ENCODE measurements around the gene PGPEP1. TPM values are rescaled to one million over a fixed set of nuclear protein-coding genes. Genes with fewer than 3 reads are reported as not detected.

The PGPEP1 gene
- total and polyA plus RNA-seq, 4 donors = 16.2 to 33.5 (median 24.9) TPM

DNA sequence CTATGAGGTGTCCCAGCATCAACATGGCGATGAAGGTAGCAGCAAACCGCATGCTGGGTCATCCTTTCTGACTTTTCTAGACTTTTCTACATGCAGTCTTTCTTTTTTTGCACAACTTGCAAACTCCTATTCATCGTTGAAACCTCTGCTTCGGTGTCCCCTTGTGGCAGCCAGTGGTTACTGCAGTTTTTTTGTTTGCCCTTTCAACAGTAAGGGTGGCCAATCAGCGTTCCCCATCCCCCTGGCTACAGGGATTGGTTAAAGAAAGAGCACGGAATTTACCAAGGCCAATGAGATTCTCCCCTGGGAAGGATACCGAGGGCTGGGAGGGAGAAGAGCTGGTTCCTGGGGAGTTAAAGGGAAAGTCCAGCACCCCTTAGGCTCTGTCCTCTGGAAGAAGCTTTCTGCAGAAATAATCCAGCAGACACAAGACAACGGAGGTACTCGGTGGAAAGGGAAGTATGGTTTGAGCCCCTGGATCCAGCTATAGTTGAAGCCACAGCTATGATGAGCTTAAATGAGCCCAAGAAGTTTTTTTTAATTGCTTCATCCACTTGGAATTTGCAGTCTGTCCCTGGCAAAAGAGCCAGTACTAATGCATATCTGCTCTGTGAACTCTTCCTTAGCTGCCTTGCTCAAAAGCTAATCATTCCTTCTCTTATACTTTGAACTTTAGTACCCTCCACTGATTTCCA is 11.9 kb upstream of the PGPEP1 start:
- H3K4me3 ChIP-seq (ENCODE audit: low read depth, low read length) = peak overlapping the region; percentile 43
- H3K27me3 ChIP-seq (ENCODE audit: control insufficient read depth, insufficient read depth, low read length) = no peaks in the 10 kb centered on the region
- H3K27ac ChIP-seq (ENCODE audit: low read depth, low read length) = peak overlapping the region; percentile 93
- H3K4me1 ChIP-seq (ENCODE audit: control insufficient read depth, insufficient read depth, low read length) = peaks cover 13% of the 10 kb centered on the region
- peak; percentile 90 to 99 (median 94) for DNase-seq (ENCODE audit: low read depth in 4 of 6, low spot score in 6 of 6)
- 10% methylated on average over 7 of the region's 9 CpGs for WGBS (ENCODE audit: insufficient coverage)
- H3K36me3 ChIP-seq (ENCODE audit: control insufficient read depth, insufficient read depth, low read length) = no peaks in the 10 kb centered on the region
- no peaks in the 10 kb centered on the region for H3K9me3 ChIP-seq (ENCODE audit: control insufficient read depth, insufficient read depth, low read length)

DNA sequence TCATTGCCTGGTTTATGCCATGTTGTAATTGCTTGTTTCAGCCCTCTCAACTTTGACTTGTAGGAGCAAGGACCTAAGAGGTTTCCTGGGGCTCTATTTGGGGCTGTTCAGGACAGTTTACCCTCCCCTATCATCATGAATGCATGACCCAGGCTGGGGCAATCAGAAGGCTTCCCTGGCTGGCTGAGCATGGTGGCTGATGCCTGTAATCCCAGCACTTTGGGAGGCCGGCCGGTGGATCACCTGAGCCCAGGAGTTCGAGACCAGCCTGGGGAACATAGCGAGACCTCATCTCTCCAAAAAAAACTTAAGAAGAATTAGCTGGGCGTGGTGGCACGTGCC is 11.4 kb upstream of the PGPEP1 start:
- Histone ChIP-seq H3K27ac (ENCODE audit: low read depth, low read length) (peak overlapping the region; percentile 93), H3K4me3 (ENCODE audit: low read depth, low read length) (peak overlapping the region; percentile 43), H3K4me1 (ENCODE audit: control insufficient read depth, insufficient read depth, low read length) (peaks cover 8% of the 10 kb centered on the region), H3K36me3 (ENCODE audit: control insufficient read depth, insufficient read depth, low read length) (no peaks in the 10 kb centered on the region), H3K9me3 (ENCODE audit: control insufficient read depth, insufficient read depth, low read length) (no peaks in the 10 kb centered on the region), H3K27me3 (ENCODE audit: control insufficient read depth, insufficient read depth, low read length) (no peaks in the 10 kb centered on the region)
- DNase-seq (ENCODE audit: low read depth in 4 of 6, low spot score in 6 of 6) = no peak
- WGBS (ENCODE audit: insufficient coverage) = 92% methylated on average over 2 of the region's 6 CpGs

DNA sequence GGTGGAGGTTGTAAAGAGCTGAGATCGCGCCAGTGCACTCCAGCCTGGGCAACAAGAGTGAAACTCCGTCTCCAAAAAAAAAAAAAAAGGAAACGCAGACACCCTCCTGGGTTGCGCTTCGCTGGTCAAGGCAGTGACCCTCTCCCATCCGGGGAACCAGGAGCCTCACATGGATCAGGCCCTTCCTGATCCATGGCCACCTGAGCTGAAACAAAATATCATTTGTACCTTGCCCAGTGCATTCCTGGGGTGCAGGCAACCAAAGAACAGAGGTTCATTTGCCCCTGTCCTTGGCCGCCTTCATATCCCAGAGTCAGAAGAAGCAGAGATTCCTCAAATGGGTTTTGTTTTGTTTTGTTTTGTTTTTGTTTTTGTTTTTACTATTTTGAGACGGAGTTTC is 9.5 kb upstream of the PGPEP1 start:
- Histone ChIP-seq H3K4me3 (ENCODE audit: low read depth, low read length) (no peak overlapping the region), H3K9me3 (ENCODE audit: control insufficient read depth, insufficient read depth, low read length) (no peaks in the 10 kb centered on the region), H3K4me1 (ENCODE audit: control insufficient read depth, insufficient read depth, low read length) (peaks cover 4% of the 10 kb centered on the region), H3K27ac (ENCODE audit: low read depth, low read length) (no peak overlapping the region), H3K36me3 (ENCODE audit: control insufficient read depth, insufficient read depth, low read length) (no peaks in the 10 kb centered on the region), H3K27me3 (ENCODE audit: control insufficient read depth, insufficient read depth, low read length) (no peaks in the 10 kb centered on the region)
- DNase-seq (ENCODE audit: low read depth in 4 of 6, low spot score in 6 of 6) = no peak
- WGBS (ENCODE audit: insufficient coverage) = 72% methylated on average over 7 of the region's 9 CpGs

DNA sequence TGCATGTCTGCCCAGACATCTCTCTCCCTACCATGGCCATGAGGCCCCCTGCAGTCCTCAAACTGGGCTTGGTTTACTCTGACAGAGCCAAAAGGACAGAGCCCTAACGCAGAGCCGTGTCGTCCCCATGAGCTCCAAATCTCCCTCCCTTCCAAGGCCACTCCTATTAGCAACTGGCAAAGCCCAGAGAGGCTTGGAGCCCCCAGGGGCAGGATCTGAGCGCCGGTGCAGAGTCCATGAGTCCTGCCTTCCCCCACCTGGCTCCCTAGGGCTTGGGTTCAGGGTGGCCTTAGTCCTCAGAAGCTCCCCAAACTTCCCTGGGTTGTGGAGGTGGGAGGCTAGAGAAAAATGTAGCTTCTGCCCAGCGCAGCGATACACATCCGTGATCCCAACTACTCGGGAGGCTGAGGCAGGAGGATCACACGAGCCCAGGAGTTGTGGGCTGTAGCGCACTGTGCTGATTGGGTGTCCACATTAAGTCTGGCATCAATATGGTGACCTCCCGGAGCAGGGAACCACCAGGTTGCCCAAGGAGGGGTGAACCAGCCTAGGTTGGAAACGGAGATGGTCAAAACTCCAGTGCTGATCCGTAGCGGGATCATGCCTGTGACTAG is 7.4 kb upstream of the PGPEP1 start:
- WGBS (ENCODE audit: insufficient coverage) = 81% methylated on average over 13 of the region's 15 CpGs
- Histone ChIP-seq H3K36me3 (ENCODE audit: control insufficient read depth, insufficient read depth, low read length) (no peaks in the 10 kb centered on the region), H3K4me1 (ENCODE audit: control insufficient read depth, insufficient read depth, low read length) (peaks cover 4% of the 10 kb centered on the region), H3K4me3 (ENCODE audit: low read depth, low read length) (no peak overlapping the region), H3K27me3 (ENCODE audit: control insufficient read depth, insufficient read depth, low read length) (no peaks in the 10 kb centered on the region), H3K9me3 (ENCODE audit: control insufficient read depth, insufficient read depth, low read length) (no peaks in the 10 kb centered on the region), H3K27ac (ENCODE audit: low read depth, low read length) (no peak overlapping the region)
- no peak for DNase-seq (ENCODE audit: low read depth in 4 of 6, low spot score in 6 of 6)

DNA sequence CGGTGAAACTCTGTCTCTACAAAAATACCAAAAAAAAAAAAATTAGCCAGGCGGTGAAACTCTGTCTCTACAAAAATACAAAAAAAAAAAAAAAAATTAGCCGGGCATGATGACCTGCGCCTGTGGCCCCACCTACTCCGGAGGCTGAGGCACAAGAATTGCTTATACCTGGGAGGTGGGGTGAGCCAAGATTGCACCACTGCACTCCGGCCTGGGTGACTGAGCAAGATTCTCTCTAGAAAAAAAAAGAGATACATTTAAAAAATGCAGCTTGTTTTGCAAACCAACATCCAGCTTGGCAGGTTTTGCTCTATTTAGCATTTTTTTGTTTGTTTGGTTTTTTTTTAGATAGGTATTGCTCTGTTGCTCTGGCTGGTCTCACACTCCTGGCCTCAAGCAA is 6.7 kb upstream of the PGPEP1 start:
- Histone ChIP-seq H3K4me3 (ENCODE audit: low read depth, low read length) (no peak overlapping the region), H3K9me3 (ENCODE audit: control insufficient read depth, insufficient read depth, low read length) (no peaks in the 10 kb centered on the region), H3K4me1 (ENCODE audit: control insufficient read depth, insufficient read depth, low read length) (peaks cover 4% of the 10 kb centered on the region), H3K27me3 (ENCODE audit: control insufficient read depth, insufficient read depth, low read length) (no peaks in the 10 kb centered on the region), H3K27ac (ENCODE audit: low read depth, low read length) (no peak overlapping the region), H3K36me3 (ENCODE audit: control insufficient read depth, insufficient read depth, low read length) (no peaks in the 10 kb centered on the region)
- no peak for DNase-seq (ENCODE audit: low read depth in 4 of 6, low spot score in 6 of 6)
- WGBS (ENCODE audit: insufficient coverage) = 80% methylated on average over 1 of the region's 6 CpGs

DNA sequence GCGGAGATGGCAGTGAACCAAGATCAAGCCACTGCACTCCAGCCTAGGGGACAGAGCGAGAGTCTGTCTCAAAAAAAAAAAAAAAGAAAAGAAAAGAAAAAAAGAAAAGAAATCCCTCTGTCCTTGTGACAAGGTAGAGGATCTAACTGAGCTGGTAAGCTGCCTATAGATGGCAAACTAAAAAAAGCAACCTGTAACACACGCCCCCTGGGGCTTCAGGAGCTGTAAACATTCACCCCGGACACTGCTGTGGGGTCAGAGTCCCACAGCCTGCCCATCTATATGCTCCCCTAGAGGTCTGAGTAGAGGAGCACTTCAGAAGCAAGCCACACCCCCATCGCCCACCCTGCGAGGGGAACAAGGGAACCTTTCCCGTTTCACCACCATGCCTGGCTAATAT is 4.3 kb upstream of the PGPEP1 start:
- 63% methylated on average over 3 of the region's 7 CpGs for WGBS (ENCODE audit: insufficient coverage)
- H3K4me1 ChIP-seq (ENCODE audit: control insufficient read depth, insufficient read depth, low read length) = peaks cover 10% of the 10 kb centered on the region
- H3K9me3 ChIP-seq (ENCODE audit: control insufficient read depth, insufficient read depth, low read length) = no peaks in the 10 kb centered on the region
- no peak for DNase-seq (ENCODE audit: low read depth in 4 of 6, low spot score in 6 of 6)
- no peaks in the 10 kb centered on the region for H3K27me3 ChIP-seq (ENCODE audit: control insufficient read depth, insufficient read depth, low read length)
- no peak overlapping the region for H3K4me3 ChIP-seq (ENCODE audit: low read depth, low read length)
- H3K36me3 ChIP-seq (ENCODE audit: control insufficient read depth, insufficient read depth, low read length) = no peaks in the 10 kb centered on the region
- H3K27ac ChIP-seq (ENCODE audit: low read depth, low read length) = no peak overlapping the region

DNA sequence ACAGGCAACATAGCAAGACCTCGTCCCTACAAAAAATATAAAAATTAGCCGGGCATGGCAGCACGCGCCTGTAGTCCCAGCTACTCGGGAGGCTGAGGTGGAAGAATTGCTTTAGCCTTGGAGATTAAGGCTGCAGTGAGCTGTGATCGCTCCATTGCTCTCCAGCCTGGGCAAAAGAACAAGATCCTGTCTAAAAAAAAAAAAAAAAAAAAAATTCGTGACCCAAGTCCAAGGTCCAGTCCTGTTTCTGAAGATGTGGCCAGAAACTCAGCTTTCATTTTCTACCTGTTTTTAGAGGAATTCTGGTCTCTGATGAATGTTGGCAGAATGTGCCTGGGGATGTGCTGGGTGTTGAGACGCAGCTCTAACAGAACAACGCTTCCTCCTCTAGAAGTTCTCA is 1.9 kb upstream of the PGPEP1 start:
- no peaks in the 10 kb centered on the region for H3K27me3 ChIP-seq (ENCODE audit: control insufficient read depth, insufficient read depth, low read length)
- no peak for DNase-seq (ENCODE audit: low read depth in 4 of 6, low spot score in 6 of 6)
- peaks cover 23% of the 10 kb centered on the region for H3K4me1 ChIP-seq (ENCODE audit: control insufficient read depth, insufficient read depth, low read length)
- no peak overlapping the region for H3K27ac ChIP-seq (ENCODE audit: low read depth, low read length)
- no peaks in the 10 kb centered on the region for H3K9me3 ChIP-seq (ENCODE audit: control insufficient read depth, insufficient read depth, low read length)
- H3K4me3 ChIP-seq (ENCODE audit: low read depth, low read length) = no peak overlapping the region
- WGBS (ENCODE audit: insufficient coverage) = no CpG with 5 or more reads among the region's 9 CpGs
- H3K36me3 ChIP-seq (ENCODE audit: control insufficient read depth, insufficient read depth, low read length) = peaks cover 9% of the 10 kb centered on the region

DNA sequence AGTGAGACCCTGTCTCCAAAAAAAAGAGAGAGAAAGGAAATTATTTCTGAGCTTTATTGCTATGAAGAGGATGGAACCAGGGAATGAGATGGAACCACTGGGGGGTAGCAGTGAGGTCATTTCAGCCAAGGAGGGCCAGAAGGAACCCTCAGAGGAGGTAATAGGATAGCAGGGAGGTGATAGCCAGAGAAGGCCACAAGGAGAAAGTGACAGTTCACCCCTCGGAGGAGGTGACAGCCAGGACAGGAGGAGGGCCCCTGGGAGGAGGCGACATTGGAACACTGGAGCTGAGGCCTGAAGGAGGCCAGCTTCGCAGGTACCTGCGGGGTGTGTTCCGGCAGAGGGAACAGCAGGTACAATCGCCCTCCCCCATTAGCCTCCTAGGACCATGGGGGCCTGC is 675 bp upstream of the PGPEP1 start:
- Histone ChIP-seq H3K27ac (ENCODE audit: low read depth, low read length) (no peak overlapping the region), H3K9me3 (ENCODE audit: control insufficient read depth, insufficient read depth, low read length) (no peaks in the 10 kb centered on the region), H3K27me3 (ENCODE audit: control insufficient read depth, insufficient read depth, low read length) (no peaks in the 10 kb centered on the region), H3K4me3 (ENCODE audit: low read depth, low read length) (peak overlapping the region; percentile 79), H3K4me1 (ENCODE audit: control insufficient read depth, insufficient read depth, low read length) (peaks cover 31% of the 10 kb centered on the region), H3K36me3 (ENCODE audit: control insufficient read depth, insufficient read depth, low read length) (peaks cover 9% of the 10 kb centered on the region)
- 48% methylated on average over 6 of the region's 6 CpGs for WGBS (ENCODE audit: insufficient coverage)
- DNase-seq (ENCODE audit: low read depth in 4 of 6, low spot score in 6 of 6) = no peak

DNA sequence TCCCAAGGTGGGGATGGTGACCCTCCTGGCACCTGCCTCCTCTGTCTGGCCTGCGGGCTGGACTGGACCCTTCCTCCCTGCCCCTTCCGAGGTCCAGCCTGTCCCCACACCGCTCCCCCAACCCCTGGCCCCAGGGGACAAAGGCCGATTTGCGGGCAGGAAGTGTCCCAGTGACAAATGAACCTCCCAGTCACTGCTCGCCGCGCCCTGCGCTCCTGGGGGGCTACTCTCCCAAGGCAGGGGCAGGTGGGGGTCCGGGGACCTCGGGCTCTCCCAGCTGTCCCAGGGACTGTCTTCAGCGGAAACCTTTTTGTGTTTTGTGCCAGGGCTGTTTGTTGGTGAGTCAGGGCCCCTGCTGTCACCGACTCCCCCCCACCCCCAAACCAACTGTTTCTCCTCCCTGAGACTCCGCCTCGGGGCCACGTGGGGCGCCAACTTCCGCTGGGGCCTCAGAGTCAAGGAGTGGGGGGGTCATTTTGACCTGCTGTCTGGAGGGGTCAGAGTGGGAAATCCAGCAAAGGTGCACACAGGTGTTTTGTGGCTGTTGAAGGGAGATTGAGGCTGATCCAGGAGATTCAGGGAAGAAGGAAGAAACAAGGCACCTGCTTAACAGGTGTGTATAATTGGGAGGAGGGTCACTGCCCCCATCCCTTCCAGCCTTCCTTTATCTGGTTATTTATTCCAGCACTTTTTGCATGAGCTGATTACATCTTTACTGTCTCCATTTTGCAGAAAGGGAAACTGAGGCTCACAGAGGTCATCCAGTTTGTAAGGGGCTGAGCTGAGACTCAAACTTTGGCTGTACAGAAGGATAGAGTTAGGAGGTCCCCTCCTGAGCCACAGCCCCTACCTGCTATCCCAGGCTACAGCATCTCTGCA is 831 bp downstream of the PGPEP1 start:
- WGBS (ENCODE audit: insufficient coverage) = 0% methylated on average over 10 of the region's 18 CpGs
- Histone ChIP-seq H3K36me3 (ENCODE audit: control insufficient read depth, insufficient read depth, low read length) (peaks cover 9% of the 10 kb centered on the region), H3K27me3 (ENCODE audit: control insufficient read depth, insufficient read depth, low read length) (no peaks in the 10 kb centered on the region), H3K9me3 (ENCODE audit: control insufficient read depth, insufficient read depth, low read length) (no peaks in the 10 kb centered on the region), H3K4me3 (ENCODE audit: low read depth, low read length) (peak overlapping the region; percentile 79), H3K27ac (ENCODE audit: low read depth, low read length) (no peak overlapping the region), H3K4me1 (ENCODE audit: control insufficient read depth, insufficient read depth, low read length) (peaks cover 34% of the 10 kb centered on the region)
- DNase-seq (ENCODE audit: low read depth in 4 of 6, low spot score in 6 of 6) = peak in 2 of 6 donors; percentile 48 to 50
